ENCODE results near the gene SLC7A14. TPM values are rescaled to one million over a fixed set of nuclear protein-coding genes. Genes with fewer than 3 reads are reported as not detected.

Gene SLC7A14
- total RNA-seq, 2 experiments from 2014 or later, result not detected

- ATAC-seq (ENCODE audit: poor library complexity), result no peak
- POLR2A ChIA-PET, result no interaction called here
- H3K27me3 Mint-ChIP-seq, result peaks cover 4% of the 10 kb centered on the region
- H3K36me3 Mint-ChIP-seq (ENCODE audit: low read depth), result no peaks in the 10 kb centered on the region
- Histone ChIP-seq H3K36me3 (ENCODE audit: insufficient read depth, low read length) (no peaks in the 10 kb centered on the region), H3K27ac (ENCODE audit: low read depth in 1 of 2, low read length in 2 of 2) (no peak overlapping the region), H3K27me3 (ENCODE audit: control insufficient read depth in 1 of 2, insufficient read depth in 2 of 2, low read length in 2 of 2) (no peaks in the 10 kb centered on the region), H3K4me3 (ENCODE audit: low read length) (no peak overlapping the region), H3K4me1 (ENCODE audit: insufficient read depth, low read length) (no peaks in the 10 kb centered on the region), H3K9me3 (ENCODE audit: control insufficient read depth in 1 of 2, insufficient read depth in 1 of 2, low read length in 2 of 2) (no peaks in the 10 kb centered on the region)
- TF ChIP-seq CTCF (IDR thresholded peaks at IDR 0.05), result no peak
- DNase-seq, result no peak
- H3K9me3 Mint-ChIP-seq, result no peaks in the 10 kb centered on the region
- H3K4me3 Mint-ChIP-seq, result no peak overlapping the region
- CTCF ChIA-PET, result interaction anchor here (1.6 kb wide), 1 partner anchor 9 kb away, joined by 3 read pairs; no protein-coding TSS in a partner anchor
- H3K27ac Mint-ChIP-seq, result no peak overlapping the region
- intact Hi-C loops (cut with DNase I, micrococcal nuclease), result no loop called here
- no peaks in the 10 kb centered on the region for H3K4me1 Mint-ChIP-seq (ENCODE audit: low read depth)
Observed at GRCh38 chr3:170529912-170530311, 56.0 kb downstream of the SLC7A14 start.

- no peak for DNase-seq
- CTCF ChIA-PET, result interaction anchor here (0.6 to 1.6 kb wide), 2 partner anchors 9 to 740 kb away, joined by 3 read pairs; no protein-coding TSS in a partner anchor
- Mint-ChIP-seq H3K27ac (no peak overlapping the region), H3K4me3 (no peak overlapping the region), H3K4me1 (ENCODE audit: low read depth) (no peaks in the 10 kb centered on the region), H3K27me3 (peaks cover 3% of the 10 kb centered on the region), H3K9me3 (no peaks in the 10 kb centered on the region), H3K36me3 (ENCODE audit: low read depth) (no peaks in the 10 kb centered on the region)
- no peak for ATAC-seq (ENCODE audit: poor library complexity)
- no peaks in the 10 kb centered on the region for H3K9me3 ChIP-seq (ENCODE audit: control insufficient read depth in 1 of 2, insufficient read depth in 1 of 2, low read length in 2 of 2)
- no peak for TF ChIP-seq CTCF (IDR thresholded peaks at IDR 0.05)
- H3K36me3 ChIP-seq (ENCODE audit: insufficient read depth, low read length), result no peaks in the 10 kb centered on the region
- no peak overlapping the region for H3K4me3 ChIP-seq (ENCODE audit: low read length)
- intact Hi-C loops (cut with DNase I, micrococcal nuclease), result no loop called here
- H3K27ac ChIP-seq (ENCODE audit: low read depth in 1 of 2, low read length in 2 of 2), result no peak overlapping the region
- H3K27me3 ChIP-seq (ENCODE audit: control insufficient read depth in 1 of 2, insufficient read depth in 2 of 2, low read length in 2 of 2), result no peaks in the 10 kb centered on the region
- no peaks in the 10 kb centered on the region for H3K4me1 ChIP-seq (ENCODE audit: insufficient read depth, low read length)
- POLR2A ChIA-PET, result no interaction called here
Observed at GRCh38 chr3:170529346-170529745, 56.5 kb downstream of the SLC7A14 start.

- Mint-ChIP-seq H3K27ac (no peak overlapping the region), H3K9me3 (no peaks in the 10 kb centered on the region), H3K4me3 (no peak overlapping the region), H3K27me3 (no peaks in the 10 kb centered on the region), H3K4me1 (ENCODE audit: low read depth) (no peaks in the 10 kb centered on the region), H3K36me3 (ENCODE audit: low read depth) (no peaks in the 10 kb centered on the region)
- POLR2A ChIA-PET, result no interaction called here
- Histone ChIP-seq H3K9me3 (ENCODE audit: control insufficient read depth in 1 of 2, insufficient read depth in 1 of 2, low read length in 2 of 2) (no peaks in the 10 kb centered on the region), H3K27me3 (ENCODE audit: control insufficient read depth in 1 of 2, insufficient read depth in 2 of 2, low read length in 2 of 2) (no peaks in the 10 kb centered on the region), H3K4me3 (ENCODE audit: low read length) (no peak overlapping the region), H3K4me1 (ENCODE audit: insufficient read depth, low read length) (no peaks in the 10 kb centered on the region), H3K27ac (ENCODE audit: low read depth in 1 of 2, low read length in 2 of 2) (no peak overlapping the region), H3K36me3 (ENCODE audit: insufficient read depth, low read length) (no peaks in the 10 kb centered on the region)
- intact Hi-C loops (cut with DNase I, micrococcal nuclease), result no loop called here
- CTCF ChIA-PET, result no interaction called here
- ATAC-seq (ENCODE audit: poor library complexity), result no peak
- no peak for DNase-seq
- TF ChIP-seq CTCF (IDR thresholded peaks at IDR 0.05), result no peak
Observed at GRCh38 chr3:170528726-170529125, 57.1 kb downstream of the SLC7A14 start.

Data from CD4-positive, alpha-beta T cell (primary cell).